OCI-LY7 (cell line): ENCODE data around the gene CES5A. TPM values are rescaled to one million over a fixed set of nuclear protein-coding genes. Genes with fewer than 3 reads are reported as not detected.
"Not testable (repeated sequence)": the region's sequence is repeated elsewhere in the genome, so short reads cannot be mapped to it uniquely, and the experiment has no call there.

Experiments used
- BruUV-seq: library from RNA; stranded (reverse); fragments of 400-500 nt; replicated peaks from 2 replicates; lab custom pipeline; 2021; lab: Mats Ljungman, UMichigan
- CTCF ChIA-PET: fragments of 300-600 bp; sonication (Branson Sonifier 250); formaldehyde crosslinking; loops from one replicate; lab custom pipeline; 2022; ENCODE audit warnings: antibody characterized with exemption; ENCODE audit not compliant: unreplicated experiment; lab: Charles Lee
- POLR2A ChIA-PET: fragments of 300-600 bp; sonication (Branson Sonifier 250); formaldehyde crosslinking; loops from one replicate; lab custom pipeline; 2022; ENCODE audit warnings: antibody characterized with exemption; lab: Charles Lee
- DNase-seq: peaks from one replicate; pipeline ENCODE4 v3.0.0-alpha.2; 2015; ENCODE audit warnings: low spot score
- H2AFZ ChIP-seq: fragments of 200-600 bp; sonication (generic), shearing (Covaris generic); 2 replicates; pipeline ENCODE4 v1.6.1; 2014; ENCODE audit warnings: mild to moderate bottlenecking, antibody characterized with exemption, low read length, moderate library complexity
- H3K27ac ChIP-seq: fragments of 200-600 bp; sonication (generic); 2 replicates; pipeline ENCODE4 v1.5.1; 2014; ENCODE audit warnings: mixed run types, low read depth, mild to moderate bottlenecking, moderate library complexity, low read length, inconsistent platforms; ENCODE audit not compliant: poor library complexity, severe bottlenecking
- H3K36me3 ChIP-seq: fragments of 200-600 bp; sonication (generic); 2 replicates; pipeline ENCODE4 v1.6.1; 2014; ENCODE audit warnings: mild to moderate bottlenecking, antibody characterized with exemption, low read length, moderate library complexity, mixed read lengths; ENCODE audit not compliant: insufficient read depth
- H3K4me1 ChIP-seq: fragments of 200-600 bp; sonication (generic); 2 replicates; pipeline ENCODE4 v1.5.1; 2014; ENCODE audit warnings: mild to moderate bottlenecking, low read length; ENCODE audit not compliant: insufficient read depth, poor library complexity, severe bottlenecking
- H3K4me2 ChIP-seq: fragments of 200-600 bp; sonication (generic); 2 replicates; pipeline ENCODE4 v1.6.1; 2014; ENCODE audit warnings: mild to moderate bottlenecking, low read length
- H3K4me3 ChIP-seq: fragments of 200-600 bp; sonication (generic); 2 replicates; pipeline ENCODE4 v1.5.1; 2014; ENCODE audit warnings: mild to moderate bottlenecking, low read depth, low read length; ENCODE audit not compliant: poor library complexity, severe bottlenecking
- H3K79me2 ChIP-seq: fragments of 200-600 bp; sonication (generic); 2 replicates; pipeline ENCODE4 v1.6.1; 2016; ENCODE audit warnings: low read depth, mild to moderate bottlenecking, low read length, moderate library complexity, mixed read lengths; ENCODE audit not compliant: insufficient read depth
- H3K9me2 ChIP-seq: fragments of 200-600 bp; sonication (generic); 2 replicates; pipeline ENCODE4 v1.6.1; 2016; ENCODE audit warnings: mild to moderate bottlenecking, low read length, mixed read lengths; ENCODE audit not compliant: insufficient read depth
- H3K9me3 ChIP-seq: fragments of 200-600 bp; sonication (generic); 2 replicates; pipeline ENCODE4 v1.6.1; 2014; ENCODE audit warnings: mild to moderate bottlenecking, mixed run types, low read length, mixed read lengths
- H4K20me1 ChIP-seq: fragments of 200-600 bp; sonication (generic); 2 replicates; pipeline ENCODE4 v1.6.1; 2014; ENCODE audit warnings: mild to moderate bottlenecking, antibody characterized with exemption, low read length, moderate library complexity, mixed read lengths; ENCODE audit not compliant: insufficient read depth
- CTCF ChIP-seq: fragments of 200-600 bp; sonication (generic); conservative IDR thresholded peaks from 2 replicates; pipeline ENCODE4 v1.5.1; 2014; ENCODE audit warnings: mild to moderate bottlenecking, antibody characterized with exemption, low read length, moderate library complexity, mixed read lengths
- EZH2phosphoT487 ChIP-seq: fragments of 200-600 bp; sonication (generic); IDR thresholded peaks from 2 replicates; pipeline ENCODE4 v1.6.1; 2018; ENCODE audit warnings: low read depth, borderline replicate concordance, mild to moderate bottlenecking, mixed run types, antibody characterized with exemption, low read length, moderate library complexity, mixed read lengths
- intact Hi-C: fragments of 100-400 bp; cut with micrococcal nuclease; formaldehyde crosslinking; loops from one replicate; pipeline ENCODE4 v1.10.0; 2022; ENCODE audit not compliant: unreplicated experiment
- total RNA-seq, 2 experiments: library from RNA; depleted of rRNA in 1 of 2; stranded (reverse); fragments of >200 nt in 1 of 2; shearing (Covaris generic) in 1 of 2; gene quantifications; 2 replicates each; pipeline ENCODE4 v1.2.3, GENCODE V29; 2014 to 2022

Gene CES5A
- total RNA-seq, 2 experiments from 2014 or later = not detected

GRCh38 chr16:55914383-55914782, 39.2 kb upstream of the CES5A start:
- Histone ChIP-seq H3K36me3 (no peaks in the 10 kb centered on the region), H3K9me2 (no peaks in the 10 kb centered on the region), H2AFZ (no peak overlapping the region), H3K27ac (no peak overlapping the region), H3K9me3 (no peaks in the 10 kb centered on the region), H4K20me1 (no peaks in the 10 kb centered on the region), H3K4me3 (no peak overlapping the region), H3K4me1 (no peaks in the 10 kb centered on the region), H3K4me2 (no peak overlapping the region), H3K79me2 (no peaks in the 10 kb centered on the region)
- TF ChIP-seq EZH2phosphoT487 (no peak), CTCF (no peak)
- POLR2A ChIA-PET = no interaction called here
- no peak for DNase-seq
- no TSS peak for BruUV-seq
- CTCF ChIA-PET = no interaction called here
- intact Hi-C loops = no loop called here

GRCh38 chr16:55913716-55914115, 38.5 kb upstream of the CES5A start:
- Histone ChIP-seq H2AFZ (no peak overlapping the region), H3K4me1 (no peaks in the 10 kb centered on the region), H3K9me3 (no peaks in the 10 kb centered on the region), H3K4me2 (no peak overlapping the region), H3K79me2 (no peaks in the 10 kb centered on the region), H4K20me1 (no peaks in the 10 kb centered on the region), H3K27ac (no peak overlapping the region), H3K9me2 (no peaks in the 10 kb centered on the region), H3K36me3 (no peaks in the 10 kb centered on the region), H3K4me3 (no peak overlapping the region)
- CTCF ChIA-PET = no interaction called here
- POLR2A ChIA-PET = no interaction called here
- no peak for DNase-seq
- intact Hi-C loops = no loop called here
- TF ChIP-seq EZH2phosphoT487 (no peak), CTCF (no peak)
- no TSS peak for BruUV-seq

- H3K4me3 ChIP-seq, DNase-seq, H3K27ac ChIP-seq, H3K79me2 ChIP-seq, intact Hi-C loops, H3K9me3 ChIP-seq, H2AFZ ChIP-seq, CTCF ChIA-PET, H4K20me1 ChIP-seq, H3K9me2 ChIP-seq, BruUV-seq, H3K4me1 ChIP-seq, H3K36me3 ChIP-seq, POLR2A ChIA-PET, H3K4me2 ChIP-seq: not testable (repeated sequence)
Observed at GRCh38 chr16:55913121-55913520, 37.9 kb upstream of the CES5A start.
